ENCODE measurements around the gene CNTN6. TPM values are rescaled to one million over a fixed set of nuclear protein-coding genes. Genes with fewer than 3 reads are reported as not detected.

The CNTN6 gene
- not detected in 2 replicates for total RNA-seq

- H3K4me1 Mint-ChIP-seq (ENCODE audit: low read depth), result no peaks in the 10 kb centered on the region
- intact Hi-C loops (cut with micrococcal nuclease), result no loop called here
- no peaks in the 10 kb centered on the region for H3K36me3 Mint-ChIP-seq (ENCODE audit: low read depth)
- H3K9me3 Mint-ChIP-seq, result peaks cover 30% of the 10 kb centered on the region
- DNase-seq (ENCODE audit: low spot score), result no peak
- no peaks in the 10 kb centered on the region for H3K27me3 Mint-ChIP-seq (ENCODE audit: low read depth)
- no peak within 1 kb of the TSS for H3K4me3 Mint-ChIP-seq (ENCODE audit: low read depth)
- no peak within 1 kb of the TSS for H3K27ac Mint-ChIP-seq
Measured at GRCh38 chr3:1092771-1093170, at the start of gene CNTN6. CNTN6 (plus strand) TSS chr3:1093024; CDS start chr3:1148009, 54,985 bp downstream.

GRCh38 chr3:1048558-1048957 is 44.3 kb upstream of the CNTN6 start:
- no peak overlapping the region for H3K4me3 Mint-ChIP-seq (ENCODE audit: low read depth)
- no peak for DNase-seq (ENCODE audit: low spot score)
- H3K27me3 Mint-ChIP-seq (ENCODE audit: low read depth), result no peaks in the 10 kb centered on the region
- intact Hi-C loops (cut with micrococcal nuclease), result no loop called here
- no peak overlapping the region for H3K27ac Mint-ChIP-seq
- no peaks in the 10 kb centered on the region for H3K36me3 Mint-ChIP-seq (ENCODE audit: low read depth)
- no peaks in the 10 kb centered on the region for H3K4me1 Mint-ChIP-seq (ENCODE audit: low read depth)
- H3K9me3 Mint-ChIP-seq, result peaks cover 25% of the 10 kb centered on the region

GRCh38 chr3:1055870-1056269 is 37.0 kb upstream of the CNTN6 start:
- Mint-ChIP-seq H3K36me3 (ENCODE audit: low read depth) (no peaks in the 10 kb centered on the region), H3K4me1 (ENCODE audit: low read depth) (no peaks in the 10 kb centered on the region), H3K9me3 (peaks cover 17% of the 10 kb centered on the region), H3K27ac (no peak overlapping the region), H3K27me3 (ENCODE audit: low read depth) (no peaks in the 10 kb centered on the region), H3K4me3 (ENCODE audit: low read depth) (no peak overlapping the region)
- intact Hi-C loops (cut with micrococcal nuclease), result no loop called here
- no peak for DNase-seq (ENCODE audit: low spot score)

GRCh38 chr3:1056744-1057143 is 36.1 kb upstream of the CNTN6 start:
- Mint-ChIP-seq H3K27me3 (ENCODE audit: low read depth) (no peaks in the 10 kb centered on the region), H3K9me3 (peaks cover 16% of the 10 kb centered on the region), H3K36me3 (ENCODE audit: low read depth) (no peaks in the 10 kb centered on the region), H3K4me3 (ENCODE audit: low read depth) (no peak overlapping the region), H3K27ac (no peak overlapping the region), H3K4me1 (ENCODE audit: low read depth) (no peaks in the 10 kb centered on the region)
- intact Hi-C loops (cut with micrococcal nuclease), result no loop called here
- no peak for DNase-seq (ENCODE audit: low spot score)

GRCh38 chr3:1057436-1057835 is 35.4 kb upstream of the CNTN6 start:
- no peaks in the 10 kb centered on the region for H3K4me1 Mint-ChIP-seq (ENCODE audit: low read depth)
- intact Hi-C loops (cut with micrococcal nuclease), result no loop called here
- no peak overlapping the region for H3K27ac Mint-ChIP-seq
- H3K36me3 Mint-ChIP-seq (ENCODE audit: low read depth), result no peaks in the 10 kb centered on the region
- H3K4me3 Mint-ChIP-seq (ENCODE audit: low read depth), result no peak overlapping the region
- peaks cover 19% of the 10 kb centered on the region for H3K9me3 Mint-ChIP-seq
- no peaks in the 10 kb centered on the region for H3K27me3 Mint-ChIP-seq (ENCODE audit: low read depth)
- DNase-seq (ENCODE audit: low spot score), result no peak

- Mint-ChIP-seq H3K27ac (no peak overlapping the region), H3K4me1 (ENCODE audit: low read depth) (no peaks in the 10 kb centered on the region), H3K36me3 (ENCODE audit: low read depth) (no peaks in the 10 kb centered on the region), H3K4me3 (ENCODE audit: low read depth) (no peak overlapping the region), H3K9me3 (peaks cover 19% of the 10 kb centered on the region), H3K27me3 (ENCODE audit: low read depth) (no peaks in the 10 kb centered on the region)
- intact Hi-C loops (cut with micrococcal nuclease), result no loop called here
- no peak for DNase-seq (ENCODE audit: low spot score)
Measured at GRCh38 chr3:1068985-1069384, 23.8 kb upstream of the CNTN6 start.

- H3K27ac Mint-ChIP-seq, result no peak overlapping the region
Measured at GRCh38 chr3:1072041-1072440, 20.8 kb upstream of the CNTN6 start.

GRCh38 chr3:1079662-1080061 is 13.2 kb upstream of the CNTN6 start:
- intact Hi-C loops (cut with micrococcal nuclease), result no loop called here
- Mint-ChIP-seq H3K27ac (no peak overlapping the region), H3K27me3 (ENCODE audit: low read depth) (no peaks in the 10 kb centered on the region), H3K9me3 (peaks cover 8% of the 10 kb centered on the region), H3K36me3 (ENCODE audit: low read depth) (no peaks in the 10 kb centered on the region), H3K4me1 (ENCODE audit: low read depth) (no peaks in the 10 kb centered on the region), H3K4me3 (ENCODE audit: low read depth) (no peak overlapping the region)
- no peak for DNase-seq (ENCODE audit: low spot score)

More at GRCh38 chr3:1072041-1072440, 20.8 kb upstream of the CNTN6 start:
- H3K36me3 Mint-ChIP-seq (ENCODE audit: low read depth), result no peaks in the 10 kb centered on the region
- intact Hi-C loops (cut with micrococcal nuclease), result no loop called here
- H3K4me3 Mint-ChIP-seq (ENCODE audit: low read depth), result no peak overlapping the region
- no peaks in the 10 kb centered on the region for H3K4me1 Mint-ChIP-seq (ENCODE audit: low read depth)
- no peaks in the 10 kb centered on the region for H3K27me3 Mint-ChIP-seq (ENCODE audit: low read depth)
- DNase-seq (ENCODE audit: low spot score), result no peak
- H3K9me3 Mint-ChIP-seq, result peaks cover 12% of the 10 kb centered on the region

GRCh38 chr3:1082108-1082507 is 10.7 kb upstream of the CNTN6 start:
- H3K9me3 Mint-ChIP-seq, result peaks cover 6% of the 10 kb centered on the region
- no peaks in the 10 kb centered on the region for H3K36me3 Mint-ChIP-seq (ENCODE audit: low read depth)
- no peak overlapping the region for H3K4me3 Mint-ChIP-seq (ENCODE audit: low read depth)
- no peak overlapping the region for H3K27ac Mint-ChIP-seq
- intact Hi-C loops (cut with micrococcal nuclease), result no loop called here
- no peaks in the 10 kb centered on the region for H3K27me3 Mint-ChIP-seq (ENCODE audit: low read depth)
- no peaks in the 10 kb centered on the region for H3K4me1 Mint-ChIP-seq (ENCODE audit: low read depth)
- DNase-seq (ENCODE audit: low spot score), result no peak

GRCh38 chr3:1087066-1087560 is 5.7 kb upstream of the CNTN6 start:
- no peaks in the 10 kb centered on the region for H3K36me3 Mint-ChIP-seq (ENCODE audit: low read depth)
- no peaks in the 10 kb centered on the region for H3K27me3 Mint-ChIP-seq (ENCODE audit: low read depth)
- no peak overlapping the region for H3K27ac Mint-ChIP-seq
- H3K4me1 Mint-ChIP-seq (ENCODE audit: low read depth), result no peaks in the 10 kb centered on the region
- H3K9me3 Mint-ChIP-seq, result peaks cover 8% of the 10 kb centered on the region
- intact Hi-C loops (cut with micrococcal nuclease), result no loop called here
- H3K4me3 Mint-ChIP-seq (ENCODE audit: low read depth), result no peak overlapping the region
- no peak for DNase-seq (ENCODE audit: low spot score)

- Mint-ChIP-seq H3K36me3 (ENCODE audit: low read depth) (no peaks in the 10 kb centered on the region), H3K4me1 (ENCODE audit: low read depth) (no peaks in the 10 kb centered on the region), H3K27me3 (ENCODE audit: low read depth) (no peaks in the 10 kb centered on the region), H3K27ac (no peak overlapping the region), H3K9me3 (peaks cover 18% of the 10 kb centered on the region), H3K4me3 (ENCODE audit: low read depth) (no peak overlapping the region)
- intact Hi-C loops (cut with micrococcal nuclease), result no loop called here
- no peak for DNase-seq (ENCODE audit: low spot score)
Measured at GRCh38 chr3:1088503-1088902, 4.3 kb upstream of the CNTN6 start.

GRCh38 chr3:1091286-1091685 is 1.5 kb upstream of the CNTN6 start:
- H3K4me1 Mint-ChIP-seq (ENCODE audit: low read depth), result no peaks in the 10 kb centered on the region
- H3K27me3 Mint-ChIP-seq (ENCODE audit: low read depth), result no peaks in the 10 kb centered on the region
- intact Hi-C loops (cut with micrococcal nuclease), result no loop called here
- H3K9me3 Mint-ChIP-seq, result peaks cover 26% of the 10 kb centered on the region
- H3K4me3 Mint-ChIP-seq (ENCODE audit: low read depth), result no peak overlapping the region
- H3K36me3 Mint-ChIP-seq (ENCODE audit: low read depth), result no peaks in the 10 kb centered on the region
- DNase-seq (ENCODE audit: low spot score), result no peak
- H3K27ac Mint-ChIP-seq, result no peak overlapping the region

GRCh38 chr3:1092061-1092460 is 763 bp upstream of the CNTN6 start:
- no peak overlapping the region for H3K27ac Mint-ChIP-seq
- no peak overlapping the region for H3K4me3 Mint-ChIP-seq (ENCODE audit: low read depth)
- H3K27me3 Mint-ChIP-seq (ENCODE audit: low read depth), result no peaks in the 10 kb centered on the region
- DNase-seq (ENCODE audit: low spot score), result no peak
- intact Hi-C loops (cut with micrococcal nuclease), result no loop called here
- H3K9me3 Mint-ChIP-seq, result peaks cover 30% of the 10 kb centered on the region
- H3K36me3 Mint-ChIP-seq (ENCODE audit: low read depth), result no peaks in the 10 kb centered on the region
- H3K4me1 Mint-ChIP-seq (ENCODE audit: low read depth), result no peaks in the 10 kb centered on the region

GRCh38 chr3:1093217-1093616 is 393 bp downstream of the CNTN6 start:
- Mint-ChIP-seq H3K27me3 (ENCODE audit: low read depth) (no peaks in the 10 kb centered on the region), H3K9me3 (peaks cover 30% of the 10 kb centered on the region), H3K36me3 (ENCODE audit: low read depth) (no peaks in the 10 kb centered on the region), H3K4me1 (ENCODE audit: low read depth) (no peaks in the 10 kb centered on the region), H3K27ac (no peak overlapping the region), H3K4me3 (ENCODE audit: low read depth) (no peak overlapping the region)
- no peak for DNase-seq (ENCODE audit: low spot score)
- intact Hi-C loops (cut with micrococcal nuclease), result no loop called here
